Ishikawa (cell line): ENCODE data around the gene RNF2.

Experiments used
- CEBPB ChIP-seq: IDR thresholded peaks from 2 replicates; pipeline ENCODE4 v1.6.1; 2012
- EP300 ChIP-seq: IDR thresholded peaks from 2 replicates; pipeline ENCODE4 v1.6.1; 2012; ENCODE audit warnings: borderline replicate concordance
- FOXM1 ChIP-seq: IDR thresholded peaks from 2 replicates; pipeline ENCODE4 v1.6.1; 2012; ENCODE audit warnings: low read depth, borderline replicate concordance
- TAF1 ChIP-seq: IDR thresholded peaks from 2 replicates; pipeline ENCODE4 v1.6.1; 2012; ENCODE audit warnings: low read depth, mild to moderate bottlenecking
- TCF12 ChIP-seq: IDR thresholded peaks from 2 replicates; pipeline ENCODE4 v1.6.1; 2012; ENCODE audit warnings: low read depth
- TEAD4 ChIP-seq: IDR thresholded peaks from 2 replicates; pipeline ENCODE4 v1.6.1; 2012
- YY1 ChIP-seq: IDR thresholded peaks from 2 replicates; pipeline ENCODE4 v1.6.1; 2012; ENCODE audit warnings: low read depth
- TF ChIP-seq, protein P1 (sequence below): IDR thresholded peaks from 2 replicates; pipeline ENCODE4 v1.6.1; 2012
- TF ChIP-seq, protein P2 (sequence below): IDR thresholded peaks from 2 replicates; pipeline ENCODE4 v1.6.1; 2012
- TF ChIP-seq, protein P3 (sequence below): IDR thresholded peaks from 2 replicates; pipeline ENCODE4 v1.6.1; 2012; ENCODE audit warnings: low read depth, mild to moderate bottlenecking

DNA sequence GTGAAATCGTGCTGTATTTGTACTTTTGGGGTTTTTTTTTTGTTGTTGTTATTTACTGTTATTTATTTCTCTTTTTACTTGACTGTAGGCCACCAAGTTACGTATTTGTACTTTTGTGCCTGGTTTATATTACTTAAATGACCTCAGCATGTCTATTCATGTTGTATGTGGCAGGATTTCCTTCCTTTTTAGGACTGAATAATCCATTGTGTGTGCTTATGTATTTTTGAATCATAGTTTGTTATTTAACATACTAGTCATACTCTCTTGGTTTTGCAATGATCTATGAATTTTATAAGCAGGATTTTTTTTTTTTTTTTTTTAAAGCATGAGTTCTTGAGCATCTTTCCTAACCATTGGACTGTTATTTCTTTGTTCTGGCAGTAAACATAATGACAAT is 51.2 kb downstream of the RNF2 start:
- TF ChIP-seq TCF12: no peak
- TF ChIP-seq, protein P1, sequence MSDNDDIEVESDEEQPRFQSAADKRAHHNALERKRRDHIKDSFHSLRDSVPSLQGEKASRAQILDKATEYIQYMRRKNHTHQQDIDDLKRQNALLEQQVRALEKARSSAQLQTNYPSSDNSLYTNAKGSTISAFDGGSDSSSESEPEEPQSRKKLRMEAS: no peak
- TF ChIP-seq YY1: no peak
- TF ChIP-seq EP300: no peak
- no peak for TF ChIP-seq TEAD4
- no peak for TF ChIP-seq TAF1
- TF ChIP-seq, protein P2, sequence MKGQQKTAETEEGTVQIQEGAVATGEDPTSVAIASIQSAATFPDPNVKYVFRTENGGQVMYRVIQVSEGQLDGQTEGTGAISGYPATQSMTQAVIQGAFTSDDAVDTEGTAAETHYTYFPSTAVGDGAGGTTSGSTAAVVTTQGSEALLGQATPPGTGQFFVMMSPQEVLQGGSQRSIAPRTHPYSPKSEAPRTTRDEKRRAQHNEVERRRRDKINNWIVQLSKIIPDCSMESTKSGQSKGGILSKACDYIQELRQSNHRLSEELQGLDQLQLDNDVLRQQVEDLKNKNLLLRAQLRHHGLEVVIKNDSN: no peak
- TF ChIP-seq CEBPB: no peak
- TF ChIP-seq, protein P3, sequence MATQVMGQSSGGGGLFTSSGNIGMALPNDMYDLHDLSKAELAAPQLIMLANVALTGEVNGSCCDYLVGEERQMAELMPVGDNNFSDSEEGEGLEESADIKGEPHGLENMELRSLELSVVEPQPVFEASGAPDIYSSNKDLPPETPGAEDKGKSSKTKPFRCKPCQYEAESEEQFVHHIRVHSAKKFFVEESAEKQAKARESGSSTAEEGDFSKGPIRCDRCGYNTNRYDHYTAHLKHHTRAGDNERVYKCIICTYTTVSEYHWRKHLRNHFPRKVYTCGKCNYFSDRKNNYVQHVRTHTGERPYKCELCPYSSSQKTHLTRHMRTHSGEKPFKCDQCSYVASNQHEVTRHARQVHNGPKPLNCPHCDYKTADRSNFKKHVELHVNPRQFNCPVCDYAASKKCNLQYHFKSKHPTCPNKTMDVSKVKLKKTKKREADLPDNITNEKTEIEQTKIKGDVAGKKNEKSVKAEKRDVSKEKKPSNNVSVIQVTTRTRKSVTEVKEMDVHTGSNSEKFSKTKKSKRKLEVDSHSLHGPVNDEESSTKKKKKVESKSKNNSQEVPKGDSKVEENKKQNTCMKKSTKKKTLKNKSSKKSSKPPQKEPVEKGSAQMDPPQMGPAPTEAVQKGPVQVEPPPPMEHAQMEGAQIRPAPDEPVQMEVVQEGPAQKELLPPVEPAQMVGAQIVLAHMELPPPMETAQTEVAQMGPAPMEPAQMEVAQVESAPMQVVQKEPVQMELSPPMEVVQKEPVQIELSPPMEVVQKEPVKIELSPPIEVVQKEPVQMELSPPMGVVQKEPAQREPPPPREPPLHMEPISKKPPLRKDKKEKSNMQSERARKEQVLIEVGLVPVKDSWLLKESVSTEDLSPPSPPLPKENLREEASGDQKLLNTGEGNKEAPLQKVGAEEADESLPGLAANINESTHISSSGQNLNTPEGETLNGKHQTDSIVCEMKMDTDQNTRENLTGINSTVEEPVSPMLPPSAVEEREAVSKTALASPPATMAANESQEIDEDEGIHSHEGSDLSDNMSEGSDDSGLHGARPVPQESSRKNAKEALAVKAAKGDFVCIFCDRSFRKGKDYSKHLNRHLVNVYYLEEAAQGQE: no peak
- no peak for TF ChIP-seq FOXM1
